G401.6 (cell line): ENCODE measurements around the gene TANGO6.
"Not testable (repeated sequence)": the region's sequence is repeated elsewhere in the genome, so short reads cannot be mapped to it uniquely, and the experiment has no call there.

Source experiments
- FAIRE-seq: peaks from 2 replicates; lab custom pipeline; 2012; peaks lifted over from hg19 to GRCh38; lab: Jason Lieb, UNC

Gene TANGO6

DNA sequence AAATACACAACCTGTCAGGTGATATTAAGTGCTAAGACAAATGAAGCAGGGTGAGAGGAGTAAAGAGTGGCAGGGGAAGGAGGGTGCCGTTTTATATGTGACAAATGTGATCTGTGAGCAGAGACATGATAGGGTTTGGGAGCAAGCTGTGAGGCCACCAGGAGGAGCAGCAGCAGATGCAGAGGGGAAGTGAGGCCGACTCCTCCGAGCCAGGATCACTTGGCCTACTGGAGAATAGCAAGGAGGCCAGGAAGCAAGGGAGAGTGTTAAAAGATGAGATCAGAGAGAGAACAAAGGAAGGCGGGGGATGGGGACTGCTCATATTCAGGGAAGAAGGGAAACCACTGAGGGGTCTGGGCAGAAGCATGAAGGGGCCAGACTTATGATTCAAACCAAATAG lies 129.4 kb downstream of the TANGO6 start:
- no peak for FAIRE-seq

DNA sequence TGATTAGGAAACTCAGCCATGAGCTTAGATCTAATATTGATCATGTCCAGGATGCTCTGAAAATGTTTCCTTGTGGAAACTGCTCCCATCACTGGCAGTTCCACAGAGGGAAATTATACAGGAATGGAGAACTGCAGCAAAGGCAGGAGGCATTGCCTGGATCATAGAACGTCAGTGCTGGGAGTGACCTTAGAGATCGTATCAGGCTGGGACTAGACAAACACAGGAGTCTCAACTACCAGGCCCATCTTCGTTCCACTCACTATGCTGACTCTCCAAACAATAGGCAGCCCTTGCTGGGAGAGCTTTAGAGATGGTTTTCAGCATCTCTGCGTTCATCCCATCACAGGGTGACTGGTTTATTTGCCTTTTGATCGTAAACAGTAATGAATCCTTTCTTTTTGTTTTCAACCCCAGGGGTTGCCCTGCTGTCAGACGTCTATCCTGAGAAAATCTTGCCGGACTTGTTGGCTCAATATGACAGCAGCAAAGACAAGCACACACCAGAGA lies 130.3 kb downstream of the TANGO6 start:
- FAIRE-seq = no peak

DNA sequence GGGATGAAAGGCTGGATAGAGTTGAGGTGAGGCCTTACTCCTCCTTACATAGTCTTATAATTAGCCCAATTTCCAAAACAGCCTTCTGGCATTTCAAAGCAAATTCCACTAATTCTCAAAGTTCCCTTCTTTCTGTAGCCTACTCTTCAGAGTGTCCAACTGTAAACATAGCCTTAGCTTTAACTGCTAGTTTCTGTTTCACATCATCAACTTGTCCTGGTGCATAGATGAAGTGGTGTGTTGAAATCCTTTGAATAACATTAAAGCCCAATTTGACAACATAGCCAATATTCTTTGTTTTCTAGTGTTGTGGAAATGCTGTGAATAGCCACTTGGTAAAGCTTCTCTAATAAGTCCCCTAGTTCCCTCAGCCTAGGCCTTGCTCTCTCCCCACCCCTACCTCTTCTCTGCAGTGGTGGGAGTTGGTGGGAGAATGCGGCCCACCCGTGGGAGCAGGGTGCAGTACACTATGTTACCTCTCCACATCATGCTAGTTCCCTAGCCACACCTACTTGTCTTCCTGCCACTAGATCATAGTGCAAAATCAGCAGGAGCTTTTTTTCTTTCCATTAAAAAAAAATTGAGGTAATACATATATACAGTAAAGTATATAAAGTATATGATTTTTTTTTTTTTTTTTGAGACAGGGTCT lies 135.1 kb downstream of the TANGO6 start:
- FAIRE-seq = no peak

DNA sequence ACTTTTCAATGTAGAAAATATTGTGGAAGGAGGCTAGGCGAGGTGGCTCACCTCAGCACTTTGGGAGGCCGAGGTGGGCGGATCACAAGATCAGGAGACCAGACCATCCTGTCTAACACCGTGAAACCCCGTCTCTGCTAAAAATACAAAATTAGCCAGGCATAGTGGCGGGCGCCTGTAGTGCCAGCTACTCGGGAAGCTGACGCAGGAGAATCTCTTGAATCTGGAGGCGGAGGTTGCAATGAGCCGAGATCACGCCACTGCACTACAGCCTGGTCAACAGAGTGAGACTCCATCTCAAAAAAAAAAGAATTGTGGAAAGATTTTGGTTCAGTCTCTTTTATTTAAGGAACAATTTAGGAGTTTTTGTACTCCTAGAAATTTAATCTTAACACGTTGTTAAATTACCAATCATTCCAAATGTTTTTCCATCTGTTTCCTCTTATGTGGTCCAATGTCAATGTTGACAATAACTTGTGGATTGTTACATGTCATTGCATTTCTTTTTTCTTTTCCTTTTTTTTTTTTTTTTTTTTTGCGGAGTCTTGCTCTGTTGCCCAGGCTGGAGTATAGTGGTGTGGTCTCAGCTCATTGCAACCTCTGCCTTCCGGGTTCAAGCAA lies 137.5 kb downstream of the TANGO6 start:
- FAIRE-seq = no peak

DNA sequence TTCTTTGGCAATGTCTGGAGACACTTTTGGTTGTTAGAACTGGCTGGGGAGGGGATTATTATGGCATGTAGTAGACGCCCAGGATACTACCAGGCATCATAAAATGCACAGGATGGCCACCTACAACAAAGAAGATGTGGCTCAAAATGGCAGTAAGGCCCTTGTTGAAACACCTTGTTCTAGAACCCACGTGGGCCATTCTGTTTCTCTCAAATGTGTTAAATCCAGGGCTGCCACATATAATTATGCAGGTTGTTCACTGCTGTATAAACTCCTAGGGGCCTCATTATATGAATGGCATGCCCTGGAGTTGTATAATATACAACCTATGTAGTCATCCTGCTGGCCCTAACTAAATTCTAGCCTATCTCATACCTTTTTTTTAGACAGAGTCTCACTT lies 138.6 kb downstream of the TANGO6 start:
- FAIRE-seq = no peak

DNA sequence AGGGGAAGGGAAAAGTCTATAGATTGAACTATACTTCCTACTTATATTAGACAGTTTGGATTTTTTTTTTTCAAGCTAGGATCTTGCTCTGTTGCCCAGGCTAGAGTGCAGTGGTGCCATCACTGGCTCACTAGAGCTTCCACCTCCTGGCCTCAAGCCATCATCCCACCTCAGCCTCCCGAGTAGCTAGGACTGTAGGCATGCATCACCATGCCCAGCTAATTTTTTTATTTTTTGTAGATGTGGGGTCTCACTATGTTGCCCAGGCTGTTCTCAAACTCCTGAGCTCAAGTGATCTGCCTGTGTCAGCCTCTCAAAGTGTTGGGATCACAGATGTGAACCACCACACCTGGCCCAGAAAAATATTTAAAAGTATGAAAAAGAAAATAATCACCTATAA lies 141.1 kb downstream of the TANGO6 start:
- FAIRE-seq = no peak

DNA sequence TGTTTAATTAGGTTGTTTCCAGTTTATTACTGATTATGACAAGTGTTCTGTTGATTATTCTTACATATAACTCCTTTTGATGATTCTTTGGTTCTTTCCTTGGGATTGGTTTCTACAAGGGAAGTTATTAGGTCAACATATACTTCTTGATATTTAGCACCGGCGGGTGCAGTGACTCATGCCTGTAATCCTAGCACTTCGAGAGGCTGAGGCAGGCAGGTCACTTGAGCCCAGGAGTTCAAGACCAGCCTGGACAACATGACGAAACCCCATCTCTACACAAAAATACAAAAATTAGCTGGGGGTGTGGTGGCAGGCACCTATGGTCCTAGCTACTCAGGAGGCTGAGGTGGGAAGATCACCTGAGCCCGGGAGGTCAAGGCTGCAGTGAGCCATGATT lies 141.9 kb downstream of the TANGO6 start:
- FAIRE-seq = no peak

DNA sequence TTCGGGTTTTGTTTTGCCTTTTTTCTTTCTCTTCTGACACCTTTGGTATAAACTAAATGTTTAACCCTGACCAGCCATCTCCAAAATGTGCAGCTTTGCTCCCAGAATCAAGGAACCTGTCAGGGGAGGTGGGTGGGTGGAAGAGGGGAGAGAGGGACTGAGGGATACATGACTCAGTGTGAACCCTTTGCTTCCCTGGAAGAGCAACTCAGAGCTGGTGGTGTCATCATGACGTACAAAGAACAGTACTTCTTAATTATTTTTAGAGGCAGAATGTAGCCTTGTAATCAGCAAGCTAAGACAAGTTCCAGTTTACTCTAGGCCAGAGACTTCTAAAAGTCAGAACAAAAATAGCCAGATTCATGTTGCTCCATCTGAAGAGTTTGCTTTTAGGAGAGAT lies 142.5 kb downstream of the TANGO6 start:
- no peak for FAIRE-seq

DNA sequence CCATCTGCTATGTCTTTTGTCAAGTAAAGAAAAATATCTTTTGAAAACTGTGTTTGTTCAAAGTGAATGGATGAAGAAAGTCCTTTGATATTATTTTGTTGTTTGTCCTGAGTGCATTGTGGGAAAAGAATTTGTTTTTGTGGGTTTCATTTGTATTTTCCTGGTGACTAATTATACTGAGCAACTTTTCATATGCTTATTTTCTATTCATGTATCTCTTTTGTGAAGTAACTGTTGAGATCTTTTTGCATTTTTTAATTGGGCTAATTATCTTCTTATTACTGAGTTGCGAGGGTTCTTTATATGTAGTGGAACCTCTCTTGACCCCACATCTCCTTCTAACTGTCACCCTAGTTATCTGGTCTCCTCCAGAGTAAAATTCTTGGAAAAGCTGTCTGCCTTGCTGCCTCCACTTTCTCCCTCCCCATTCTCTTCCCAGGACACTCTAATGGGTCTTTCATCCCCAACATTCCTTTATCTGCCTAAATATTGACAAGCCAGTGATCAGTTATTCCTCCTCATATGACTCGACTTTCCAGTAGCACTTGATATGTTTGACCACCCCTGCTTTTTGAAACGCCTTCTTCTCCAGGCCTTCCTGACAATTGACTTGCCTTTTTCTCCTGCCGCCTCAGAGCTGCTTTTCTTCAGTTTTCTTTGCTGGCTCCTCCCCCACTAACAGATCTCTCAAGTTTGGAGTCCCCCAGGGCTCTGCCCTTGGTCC lies 144.6 kb downstream of the TANGO6 start:
- FAIRE-seq = no peak

DNA sequence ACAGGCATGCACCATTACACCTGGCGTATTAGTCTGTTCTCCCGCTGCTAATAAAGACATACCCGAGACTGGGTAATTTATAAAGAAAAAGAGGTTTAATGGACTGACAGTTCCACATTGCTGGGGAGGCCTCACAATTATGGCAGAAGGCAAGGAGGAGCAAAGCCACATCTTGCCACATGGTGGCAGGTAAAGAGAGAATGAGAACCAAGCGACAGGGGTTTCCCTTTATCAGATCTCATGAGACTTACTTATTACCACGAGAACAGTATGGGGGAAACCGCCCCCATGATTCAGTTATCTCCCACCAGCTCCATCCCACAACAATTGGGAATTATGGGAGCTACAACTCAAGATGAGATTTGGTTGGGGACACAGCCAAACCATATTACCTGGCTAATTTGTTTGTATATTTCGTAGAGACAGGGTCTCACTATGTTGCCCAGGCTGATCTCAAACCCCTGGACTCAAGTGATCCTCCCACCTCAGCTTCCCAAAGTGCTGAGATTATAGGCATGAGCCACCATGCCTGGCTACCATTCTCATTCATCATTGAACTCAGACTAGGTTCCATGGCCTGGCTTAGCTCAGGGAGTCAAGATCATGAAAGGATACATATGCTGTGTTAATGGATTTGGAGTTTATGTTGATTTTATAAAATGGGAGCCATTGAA lies 147.0 kb downstream of the TANGO6 start:
- not testable (repeated sequence) for FAIRE-seq

DNA sequence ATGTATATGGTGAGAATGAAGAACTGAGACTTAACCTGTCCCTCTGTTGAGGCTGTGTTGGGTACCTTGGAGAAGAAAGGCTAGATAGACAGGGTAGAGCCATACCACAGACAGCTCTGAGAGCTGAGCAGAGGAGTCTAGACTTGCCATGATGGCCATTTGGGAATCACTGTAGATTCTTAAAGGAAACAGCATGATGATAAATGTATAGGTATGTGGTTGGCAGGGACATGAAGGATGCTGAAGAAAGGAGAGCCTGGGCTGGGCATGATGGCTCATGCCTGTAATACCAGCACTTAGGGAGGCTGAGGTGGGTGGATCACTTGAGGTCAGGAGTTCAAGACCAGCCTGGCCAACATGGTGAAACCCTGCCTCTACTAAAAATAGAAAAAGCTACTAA lies 147.7 kb downstream of the TANGO6 start:
- no peak for FAIRE-seq

DNA sequence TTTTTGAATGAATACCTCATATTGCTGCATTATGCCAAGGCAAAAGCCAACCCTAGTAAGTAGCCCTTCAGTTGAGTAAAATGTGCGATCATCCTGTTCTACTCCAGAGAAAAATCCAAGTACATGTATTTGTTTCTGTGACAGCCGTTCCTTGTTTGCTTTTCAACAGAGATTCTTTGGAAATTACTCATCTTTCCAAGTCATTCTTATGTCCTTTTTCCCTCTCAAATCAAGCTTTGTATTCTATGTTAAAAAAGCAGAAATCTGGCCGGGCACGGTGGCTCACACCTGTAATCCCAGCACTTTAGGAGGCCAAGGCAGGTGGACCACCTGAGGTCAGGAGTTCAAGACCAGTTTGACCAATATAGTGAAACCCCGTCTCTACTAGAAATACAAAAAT lies 149.2 kb downstream of the TANGO6 start:
- no peak for FAIRE-seq

DNA sequence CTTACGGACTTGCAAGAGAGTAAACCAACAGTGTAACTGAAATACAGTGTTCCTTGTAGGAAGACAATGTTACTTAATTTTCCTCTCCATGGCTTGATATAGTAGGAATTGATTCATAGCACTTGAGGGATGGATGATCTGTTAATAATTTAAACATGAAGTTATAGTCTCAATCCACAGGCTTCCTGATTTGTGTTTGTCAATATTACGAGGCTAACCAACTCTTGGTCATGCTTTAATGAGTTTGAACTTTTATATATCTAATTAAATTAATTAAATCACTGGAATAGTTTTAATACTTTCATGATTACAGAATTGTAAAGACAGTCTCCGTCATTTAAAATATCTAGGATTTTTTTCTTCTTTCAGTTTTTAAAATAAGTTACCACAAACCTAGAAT lies 150.1 kb downstream of the TANGO6 start:
- no peak for FAIRE-seq

DNA sequence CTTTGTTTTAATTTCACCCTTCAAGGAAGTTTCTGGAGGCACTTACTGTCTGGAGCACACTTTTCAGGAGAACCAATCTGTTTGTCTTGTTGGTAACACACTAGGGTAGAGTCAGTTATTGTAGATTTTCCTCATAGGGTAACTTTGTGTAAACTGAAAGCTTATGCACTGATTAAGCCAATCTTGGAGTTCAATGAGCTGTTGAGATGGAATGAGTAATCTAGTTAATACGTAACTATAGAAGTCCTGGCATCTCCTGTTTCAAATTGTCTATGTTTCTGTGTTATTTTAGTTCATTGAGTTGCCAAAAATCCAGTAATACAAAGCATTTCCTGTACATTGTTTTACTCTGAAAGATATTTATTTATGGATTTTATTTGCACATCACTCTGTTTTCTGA lies 150.6 kb downstream of the TANGO6 start:
- FAIRE-seq = no peak

DNA sequence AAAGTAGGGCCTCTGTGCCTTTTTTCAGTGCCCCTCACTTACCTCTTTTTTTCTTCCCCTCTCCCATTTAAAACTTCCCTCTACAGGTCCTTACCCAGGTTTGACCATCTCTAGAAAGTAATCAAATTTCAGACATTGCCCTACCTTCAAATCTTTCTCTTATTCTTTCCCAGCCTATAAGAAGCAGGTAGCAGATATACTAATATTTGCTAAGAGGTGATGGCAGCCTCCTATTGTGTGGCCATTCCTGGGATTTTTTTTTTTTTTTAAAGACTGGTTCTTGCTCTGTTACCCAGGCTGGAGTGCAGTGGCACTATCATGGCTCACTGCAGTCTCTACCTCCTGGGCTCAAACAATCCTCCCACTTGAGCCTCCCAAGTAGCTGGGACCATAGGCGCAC lies 151.0 kb downstream of the TANGO6 start:
- FAIRE-seq = no peak

DNA sequence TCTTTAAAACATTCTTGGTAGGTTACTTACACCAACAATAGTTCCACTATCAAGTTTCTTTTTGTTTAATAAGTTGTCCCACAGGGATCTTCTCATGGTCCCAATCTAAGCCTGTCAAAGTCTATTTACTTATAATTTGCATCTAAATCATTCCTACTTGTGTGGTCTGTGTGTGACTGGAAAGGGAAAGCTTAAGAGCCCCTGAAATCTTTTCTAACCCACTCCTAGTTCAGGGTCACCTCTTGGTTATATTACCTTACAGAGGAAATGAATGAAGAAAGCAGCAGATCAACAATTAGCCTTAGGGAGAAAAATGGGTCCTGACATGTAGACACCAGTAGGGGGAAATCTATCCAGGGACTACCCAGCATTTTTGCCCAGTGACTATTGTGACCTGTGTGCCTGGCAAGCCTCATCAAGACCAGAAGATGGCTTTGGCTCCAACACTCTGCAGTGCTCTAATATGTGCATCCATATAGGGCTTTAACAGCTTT lies 151.7 kb downstream of the TANGO6 start:
- FAIRE-seq = no peak

DNA sequence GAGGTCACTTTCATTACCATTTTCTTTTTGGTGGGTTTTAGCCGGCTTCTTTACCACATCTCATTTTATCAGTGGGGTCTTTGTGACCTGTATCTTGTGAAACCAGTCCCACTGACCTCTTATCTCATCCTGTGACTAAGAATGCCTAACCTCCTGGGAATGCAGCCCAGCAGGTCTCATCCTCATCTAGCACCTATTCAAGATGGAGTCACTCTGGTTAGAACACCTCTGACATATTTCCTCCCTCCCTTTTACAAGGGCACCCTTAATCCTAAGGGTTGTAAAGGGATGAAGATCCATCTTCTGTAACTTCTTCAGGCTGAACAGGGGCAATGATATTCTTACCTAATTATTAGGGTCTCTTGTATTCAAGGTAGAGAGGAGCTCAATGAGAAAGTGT lies 154.2 kb downstream of the TANGO6 start:
- no peak for FAIRE-seq

DNA sequence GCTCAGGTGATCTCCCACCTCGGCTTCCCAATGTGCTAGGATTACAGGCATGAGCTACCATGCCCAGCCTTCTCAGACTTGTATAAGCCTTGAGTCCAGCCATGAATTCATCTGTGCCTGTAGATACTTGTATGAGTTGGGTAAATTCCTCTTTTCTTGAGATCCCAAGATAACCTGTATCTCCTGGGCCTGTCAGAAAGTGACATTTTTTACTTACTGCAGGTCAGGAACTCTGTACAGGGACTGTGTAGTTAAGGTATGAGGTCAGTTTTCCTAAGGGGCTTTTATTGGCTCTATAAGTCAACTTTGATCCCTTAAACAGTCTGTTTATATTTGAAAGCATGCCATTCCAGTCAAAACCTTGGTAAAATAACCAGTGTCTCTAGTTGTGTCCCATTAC lies 155.8 kb downstream of the TANGO6 start:
- no peak for FAIRE-seq

DNA sequence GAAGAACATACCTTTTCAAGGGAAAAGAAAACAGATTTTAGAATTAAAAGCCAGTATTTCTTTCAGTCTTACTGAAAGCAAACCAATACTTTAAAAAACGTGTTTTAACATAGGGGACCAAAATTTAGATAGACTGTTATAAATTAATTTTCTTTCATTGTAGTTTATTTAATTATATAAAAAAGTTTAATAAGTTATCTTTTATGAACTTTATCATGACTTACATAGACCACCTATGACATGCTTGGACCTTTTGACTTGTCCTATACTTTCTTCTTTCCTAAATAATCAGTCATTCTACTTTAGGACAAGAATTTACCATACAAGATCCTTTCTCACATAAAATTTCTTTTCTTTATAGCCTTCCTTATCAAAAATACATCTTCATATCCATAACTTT lies 160.2 kb downstream of the TANGO6 start:
- peak; percentile 67 for FAIRE-seq

DNA sequence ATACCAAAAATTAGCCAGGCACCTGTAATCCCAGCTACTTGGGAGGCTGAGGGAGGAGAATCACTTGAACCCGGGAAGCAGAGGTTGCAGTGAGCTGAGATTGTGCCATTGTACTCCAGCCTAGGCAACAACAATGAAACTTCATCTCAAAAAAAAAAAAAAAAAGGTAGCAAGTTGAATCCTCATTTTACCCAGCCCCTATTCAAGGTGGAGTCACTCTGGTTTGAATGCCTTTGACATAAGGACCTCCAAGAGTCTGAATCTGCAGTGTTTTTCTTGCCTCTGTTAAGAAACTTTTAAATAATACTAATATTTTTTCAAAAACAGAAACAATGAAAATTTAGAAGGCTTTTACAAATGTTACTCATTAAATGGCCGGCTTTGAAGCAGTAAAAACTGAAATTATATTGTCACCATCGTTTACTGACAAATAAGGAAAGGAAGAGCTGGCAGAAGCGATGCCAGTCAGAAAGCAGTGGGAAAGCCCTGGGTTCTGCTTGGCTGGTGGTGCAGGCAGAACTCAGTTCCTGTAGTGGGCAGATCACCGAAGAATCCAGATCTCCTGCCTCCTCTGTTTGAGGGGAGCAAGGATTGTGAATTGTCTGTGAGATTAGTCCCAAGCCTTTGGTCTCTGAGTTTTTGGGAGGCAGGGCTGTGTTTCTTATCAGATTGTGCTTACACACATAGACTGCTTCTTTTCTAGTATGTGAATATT lies 162.5 kb downstream of the TANGO6 start:
- FAIRE-seq = no peak

DNA sequence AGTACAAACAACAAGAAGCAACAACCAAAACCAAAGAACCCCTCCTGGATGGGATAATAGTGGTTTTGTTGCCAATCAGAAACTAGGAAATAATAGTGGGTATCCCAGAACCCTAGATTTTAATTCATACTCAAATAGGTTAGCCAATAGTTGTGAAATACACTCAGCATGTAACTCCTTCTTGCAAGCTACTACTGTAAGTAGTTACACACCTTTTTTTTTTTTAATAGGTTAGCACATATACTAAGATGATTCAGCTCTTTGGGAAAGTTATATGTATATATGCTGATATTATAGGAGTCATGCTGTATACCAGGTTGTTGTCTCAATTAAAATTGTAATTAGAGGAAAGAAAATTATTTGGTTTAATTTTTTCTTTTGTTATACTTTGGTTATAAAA lies 169.6 kb downstream of the TANGO6 start:
- no peak for FAIRE-seq

DNA sequence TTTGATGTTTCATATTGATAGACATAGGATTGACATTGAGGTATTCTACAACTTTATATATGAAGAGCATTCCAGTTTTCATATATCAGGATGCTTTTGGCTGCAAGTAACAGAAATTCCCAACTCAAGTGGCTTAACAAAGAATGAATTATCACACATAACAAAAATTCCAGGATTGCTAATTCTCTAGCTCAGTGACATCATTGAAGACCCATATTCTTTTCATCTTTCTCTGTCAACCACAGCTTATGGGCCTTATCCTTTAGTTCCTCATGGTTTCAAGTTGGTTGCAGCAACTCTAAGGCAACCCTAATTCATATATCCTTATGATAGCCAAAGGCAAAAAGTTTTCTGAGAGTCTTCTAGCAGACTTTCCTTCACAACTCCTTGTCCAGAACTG lies 170.7 kb downstream of the TANGO6 start:
- FAIRE-seq = no peak
